ENCODE data around the gene DNAI7.

Gene DNAI7

DNA sequence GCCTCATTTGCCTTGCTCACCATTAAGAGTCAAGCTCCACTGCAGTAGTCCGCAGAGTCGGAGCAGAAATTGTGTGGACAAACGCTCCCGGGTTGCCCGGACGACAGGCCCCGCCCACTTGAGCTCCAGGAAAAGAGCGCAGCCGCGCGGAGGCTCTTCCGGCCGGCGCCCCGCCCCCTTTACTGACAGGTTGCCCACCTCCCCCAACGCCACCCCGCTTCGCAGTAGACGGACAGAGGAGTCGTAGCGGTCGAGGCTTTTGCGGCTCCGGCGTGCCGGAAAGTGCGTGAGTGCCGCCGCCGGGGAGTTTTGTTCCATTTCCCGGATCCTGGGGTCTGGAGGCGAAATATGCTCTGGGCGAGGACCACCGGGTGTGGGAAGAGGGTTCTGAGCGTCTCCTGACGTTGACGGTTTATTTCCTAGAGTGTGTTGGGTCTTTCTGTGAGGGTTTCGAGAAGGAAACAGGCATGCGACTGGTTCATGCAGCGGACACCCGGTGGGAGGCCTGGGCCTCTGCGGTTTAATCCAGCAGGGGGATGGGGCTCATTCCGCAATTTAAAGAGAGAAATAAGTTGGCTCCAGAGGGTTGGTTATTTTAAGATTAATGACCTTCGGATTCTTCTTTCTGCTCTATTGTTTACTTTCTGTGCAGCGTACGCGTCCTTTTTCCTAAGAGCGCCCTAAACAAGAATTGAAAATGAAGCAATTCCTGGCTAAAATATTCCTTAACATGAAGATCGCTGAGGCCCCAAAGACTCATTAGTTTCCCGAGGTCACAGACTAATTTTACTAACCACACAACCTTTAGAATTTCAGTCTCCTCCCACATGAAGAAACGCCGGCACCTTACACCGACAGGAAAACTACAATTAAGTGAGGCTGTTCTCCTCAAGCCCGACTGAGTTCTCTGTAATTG lies at the start of gene DNAI7, which contains the start of gene ETFRF1:
Gene DNAI7 (minus strand): TSS at position 105 of the 916 bp plus-strand sequence. CDS start 82 bp downstream, at position 23.
Gene ETFRF1 (plus strand): TSS at position 182 of the 916 bp plus-strand sequence. CDS start 8,720 bp downstream, outside the sequence.
- peak; percentile 96 for DNase-seq (ENCODE audit: low spot score)

GRCh38 chr12:25243680-25243990 lies 48.7 kb upstream of the DNAI7 start:
- DNase-seq (ENCODE audit: low spot score) = no peak

DNA sequence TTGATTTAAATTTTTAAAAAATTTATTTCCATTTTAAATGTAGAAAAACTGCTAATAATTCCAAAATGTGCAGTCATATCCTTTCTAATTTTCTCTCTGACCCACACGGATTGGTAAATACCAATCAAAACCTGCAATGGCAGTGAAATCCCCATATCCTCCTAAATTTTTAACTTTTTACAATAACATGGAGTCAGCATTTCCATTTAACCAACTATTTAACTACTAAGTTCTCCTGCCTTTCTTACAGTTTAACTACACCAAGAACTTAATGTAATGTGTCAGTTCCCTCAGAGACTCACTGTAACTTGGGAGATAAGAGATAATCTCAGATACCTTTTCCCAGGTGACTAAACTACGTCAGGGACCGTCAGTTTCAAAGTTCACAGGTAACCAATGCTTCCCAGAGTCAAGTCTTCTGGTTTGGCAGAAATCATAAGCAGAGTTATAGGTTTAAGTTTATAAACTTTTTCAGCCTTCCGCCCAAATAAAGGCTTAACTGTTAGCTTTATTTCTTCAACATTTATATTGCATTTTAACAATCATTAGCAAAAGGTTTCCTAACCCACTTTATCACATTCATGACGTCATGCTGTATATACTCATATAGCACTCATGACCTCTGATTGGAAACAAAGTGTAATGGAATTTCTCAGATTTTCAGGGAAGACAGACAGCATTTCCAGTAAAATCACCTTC lies 48.2 kb upstream of the DNAI7 start:
- no peak for DNase-seq (ENCODE audit: low spot score)

DNA sequence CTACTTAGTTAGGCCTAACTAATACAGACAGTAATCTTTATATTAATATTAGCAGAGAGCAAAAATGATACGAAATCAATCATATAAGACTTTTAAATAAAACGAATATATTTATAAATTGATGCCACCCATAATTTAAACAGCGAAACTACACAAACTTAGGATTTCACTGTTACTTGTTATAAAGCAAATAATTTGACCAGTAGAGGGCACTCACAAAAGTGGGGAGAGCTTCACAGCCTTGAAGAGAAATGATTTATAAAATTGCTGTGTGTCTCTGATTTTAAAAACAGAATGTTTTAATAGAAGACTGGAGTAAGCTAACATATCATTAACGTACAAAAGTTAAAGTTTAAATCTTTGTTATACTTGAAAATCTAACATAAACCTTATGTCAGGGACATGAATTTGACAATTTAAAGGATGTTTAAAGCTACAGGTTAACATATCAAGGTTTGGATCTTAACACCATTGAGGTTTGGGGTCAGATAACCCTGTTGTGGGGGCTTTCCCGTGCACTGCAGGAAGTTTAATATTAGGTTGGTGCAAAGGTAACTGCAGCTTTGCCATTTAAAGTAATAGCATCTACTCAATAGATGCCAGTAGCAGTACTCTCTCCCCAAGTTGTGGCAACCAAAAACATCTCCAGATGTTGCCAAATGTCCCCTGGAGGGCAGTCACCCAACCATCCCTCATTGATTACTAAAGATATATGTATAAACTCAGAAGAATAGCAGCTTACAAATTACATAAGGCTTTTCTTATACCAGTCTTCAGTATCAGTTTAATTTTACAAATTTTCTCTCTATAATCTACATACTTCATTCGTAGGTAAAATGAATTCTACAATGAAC lies 46.4 kb upstream of the DNAI7 start:
- peak; percentile 62 for DNase-seq (ENCODE audit: low spot score)

DNA sequence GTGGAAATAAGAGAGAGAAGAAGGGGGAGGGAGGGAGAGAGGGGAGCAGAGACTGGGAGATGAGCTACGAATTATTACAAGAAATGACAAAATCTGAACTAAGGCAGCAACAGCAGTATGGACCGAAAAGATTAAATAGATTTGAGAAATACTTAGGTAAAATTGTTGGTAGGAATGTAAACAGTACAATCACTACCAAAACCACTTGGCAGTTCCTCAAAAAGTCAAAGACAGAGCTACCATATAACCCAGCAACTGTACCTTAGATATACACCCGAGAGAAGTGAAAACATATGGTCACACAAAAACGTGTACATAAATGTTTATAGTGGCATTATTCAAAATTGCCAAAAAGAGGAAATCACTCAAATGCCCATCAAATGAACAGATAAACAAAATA lies 41.7 kb upstream of the DNAI7 start:
- no peak for DNase-seq (ENCODE audit: low spot score)

DNA sequence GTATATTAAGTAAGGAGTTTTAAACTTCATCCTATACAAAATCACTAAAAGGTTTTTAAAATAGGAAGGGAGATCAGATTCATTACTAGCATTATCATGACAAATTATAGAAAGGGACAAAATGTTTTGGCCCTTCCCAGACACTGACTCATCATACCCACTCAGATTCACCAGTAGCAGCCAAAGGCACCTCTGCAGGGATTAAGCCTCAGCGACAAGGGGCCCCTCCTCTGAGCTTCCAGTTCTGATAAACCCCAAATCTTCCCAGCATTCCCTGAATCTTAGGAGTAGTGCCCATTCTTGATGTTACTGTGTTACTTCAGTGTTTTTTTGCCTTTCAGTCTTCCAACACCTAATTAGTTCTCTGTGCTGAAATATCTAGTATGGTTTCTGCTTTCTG lies 41.2 kb upstream of the DNAI7 start:
- no peak for DNase-seq (ENCODE audit: low spot score)

GRCh38 chr12:25213338-25213737 lies 18.4 kb upstream of the DNAI7 start:
- no peak for DNase-seq (ENCODE audit: low spot score)

DNA sequence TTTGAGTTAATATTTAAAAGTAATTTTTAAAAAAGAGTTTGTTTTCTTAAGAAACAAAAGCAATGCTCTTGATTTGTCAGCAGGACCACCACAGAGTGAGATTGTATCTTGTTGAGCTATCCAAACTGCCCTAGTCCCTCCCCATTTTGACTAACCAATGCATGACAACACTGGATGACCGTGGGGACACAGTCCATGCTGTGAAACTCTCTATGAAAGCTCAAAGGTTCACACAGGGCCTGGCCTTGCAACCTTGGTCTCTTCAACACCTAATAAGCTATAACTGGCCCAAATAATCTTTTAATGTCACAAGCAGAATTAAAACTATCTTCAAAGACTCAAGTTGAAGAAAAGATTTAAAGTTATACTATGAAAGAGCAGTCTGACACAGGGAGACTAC lies 13.6 kb upstream of the DNAI7 start:
- DNase-seq (ENCODE audit: low spot score) = no peak

DNA sequence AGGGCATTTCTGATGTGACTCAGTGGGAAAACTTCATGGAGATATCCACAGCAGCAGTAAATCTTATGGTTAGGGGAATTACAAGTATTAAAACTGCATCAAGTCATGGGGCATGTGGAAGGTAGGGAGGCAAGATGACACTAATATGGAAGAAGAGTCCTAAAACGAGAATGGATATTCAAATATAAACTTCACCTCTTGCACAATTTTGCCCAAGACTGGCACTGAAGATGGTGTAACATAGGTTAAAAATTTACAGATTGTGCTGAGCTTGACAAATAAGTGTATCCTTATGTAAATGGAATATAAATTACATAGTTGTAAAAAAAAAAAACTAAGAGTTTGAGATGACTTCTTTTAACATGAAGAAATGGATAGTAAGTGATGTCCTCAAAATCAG lies 12.9 kb upstream of the DNAI7 start:
- DNase-seq (ENCODE audit: low spot score) = no peak

GRCh38 chr12:25207411-25207810 lies 12.5 kb upstream of the DNAI7 start:
- no peak for DNase-seq (ENCODE audit: low spot score)

GRCh38 chr12:25202137-25202536 lies 7.2 kb upstream of the DNAI7 start:
- DNase-seq (ENCODE audit: low spot score) = no peak

DNA sequence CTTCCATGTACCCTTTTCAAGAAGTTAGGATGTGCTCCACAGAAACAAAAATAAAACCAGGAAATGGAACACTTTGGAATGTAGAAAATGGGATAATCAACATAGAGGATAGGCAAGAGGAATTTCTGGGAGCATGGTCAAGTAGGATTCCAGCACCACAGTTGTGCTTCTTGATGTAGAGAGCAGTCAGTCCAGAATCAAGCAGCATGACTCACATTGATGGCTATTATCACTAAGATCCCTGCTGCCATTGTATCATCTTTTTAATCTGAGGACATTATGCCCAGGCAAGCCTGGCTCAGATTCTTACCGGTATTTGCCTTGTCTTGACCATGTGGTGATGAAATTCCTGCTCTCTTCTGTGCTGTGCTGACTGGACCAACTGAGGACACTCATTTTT lies 5.7 kb upstream of the DNAI7 start:
- no peak for DNase-seq (ENCODE audit: low spot score)

- no peak for DNase-seq (ENCODE audit: low spot score)
Measured at GRCh38 chr12:25197608-25198007, 2.6 kb upstream of the DNAI7 start.

DNA sequence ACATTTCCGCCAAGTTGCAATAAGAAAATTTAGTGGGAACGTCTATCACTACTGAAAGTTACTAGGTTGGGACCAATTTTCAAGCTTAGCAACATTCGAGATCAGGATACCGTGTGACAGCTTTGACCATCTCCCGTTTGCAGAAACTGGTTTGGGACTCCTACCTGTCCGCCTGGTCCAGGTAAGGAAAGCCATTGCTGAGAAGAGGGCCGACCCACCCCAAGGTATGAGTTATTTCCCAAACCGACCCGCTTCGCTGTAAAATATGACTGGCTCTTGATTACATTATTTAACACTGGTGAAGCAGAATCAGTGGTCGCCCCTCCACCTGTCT lies 271 bp downstream of the DNAI7 start:
- DNase-seq (ENCODE audit: low spot score) = no peak

- no peak for DNase-seq (ENCODE audit: low spot score)
Measured at GRCh38 chr12:25194214-25194613, 746 bp downstream of the DNAI7 start.

DNA sequence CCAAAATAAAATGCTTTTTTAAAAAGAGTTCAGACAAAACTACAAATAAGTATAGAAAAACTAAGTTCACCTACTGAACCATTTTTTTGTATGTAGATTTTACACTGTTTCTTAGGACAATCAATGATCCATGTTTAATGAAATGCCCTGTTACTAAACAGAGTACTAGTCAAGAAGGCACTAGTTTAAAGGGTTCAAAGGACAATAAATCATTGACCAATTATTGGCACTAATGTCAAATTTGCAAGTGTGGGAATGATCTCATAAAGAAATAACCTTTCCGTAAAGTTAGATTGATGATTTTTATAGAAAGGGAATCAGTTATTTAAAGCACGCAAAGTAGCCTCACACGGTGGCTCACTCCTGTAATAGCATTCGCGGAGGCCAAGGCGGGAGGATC lies 4.2 kb downstream of the DNAI7 start:
- no peak for DNase-seq (ENCODE audit: low spot score)

DNA sequence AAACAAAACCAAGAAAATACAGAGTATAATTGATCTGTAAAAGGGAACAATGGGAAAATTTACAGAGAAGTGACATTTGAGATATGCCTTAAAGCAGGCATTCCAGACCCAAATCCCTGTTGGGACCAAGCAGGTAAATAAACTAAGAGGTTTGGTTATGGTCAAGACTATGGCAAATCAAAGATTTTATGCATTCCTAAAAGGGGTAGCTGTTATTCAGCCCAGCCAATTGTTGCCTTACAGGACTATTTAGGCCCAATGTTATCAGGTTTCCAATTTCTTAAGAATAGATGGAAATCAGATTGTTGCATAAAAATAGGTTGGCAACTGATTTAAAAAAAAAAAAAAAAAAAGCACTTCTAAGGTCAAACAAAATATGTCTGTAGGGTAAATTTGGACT lies 5.3 kb downstream of the DNAI7 start:
- DNase-seq (ENCODE audit: low spot score) = no peak

GRCh38 chr12:25187781-25188180 lies 7.2 kb downstream of the DNAI7 start:
- no peak for DNase-seq (ENCODE audit: low spot score)

- peak; percentile 28 for DNase-seq (ENCODE audit: low spot score)
Measured at GRCh38 chr12:25186788-25187402, 8.1 kb downstream of the DNAI7 start.

- peak; percentile 39 for DNase-seq (ENCODE audit: low spot score)
Measured at GRCh38 chr12:25186038-25186787, 8.7 kb downstream of the DNAI7 start.

GRCh38 chr12:25184132-25184531 lies 10.8 kb downstream of the DNAI7 start:
- no peak for DNase-seq (ENCODE audit: low spot score)

Measured in CD4-positive, alpha-beta T cell treated with Interleukin-15 for 4 hours (primary cell).